ENCODE measurements around the gene MCOLN2.

DNA sequence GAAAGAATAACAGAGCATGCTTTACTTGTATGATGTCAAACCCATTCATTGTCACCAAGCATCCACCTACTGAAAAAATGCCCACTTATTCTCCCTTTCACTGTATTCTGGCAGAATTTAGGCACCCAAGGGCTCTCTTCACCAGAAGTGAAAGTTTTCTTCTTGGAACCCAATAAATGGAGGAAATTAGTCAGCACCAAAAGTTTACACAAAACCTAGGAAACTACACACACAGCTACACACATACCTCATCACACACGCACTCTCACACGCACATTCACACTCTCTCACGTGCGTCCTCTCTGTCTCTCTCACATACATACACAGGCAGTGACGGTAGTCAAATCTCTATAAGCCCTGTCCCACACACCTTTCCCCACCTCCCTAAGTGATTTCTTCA is 37.6 kb downstream of the MCOLN2 start:
- TF ChIP-seq EZH2 (IDR thresholded peaks at IDR 0.05; ENCODE audit: insufficient read depth, poor library complexity, severe bottlenecking) (no peak), EZH2phosphoT487 (IDR thresholded peaks at IDR 0.05; ENCODE audit: insufficient read depth, low read depth) (no peak)
